Frontal cortex (tissue), 4 donors: ENCODE measurements around the gene ABCC8. TPM values are rescaled to one million over a fixed set of nuclear protein-coding genes. Genes with fewer than 3 reads are reported as not detected.

Source experiments
- DNase-seq, 2 donors: peaks; one replicate each; pipeline ENCODE4 v3.0.0; 2012; ENCODE audit warnings: low spot score in 2 of 2
- FAIRE-seq: peaks from 2 replicates; lab custom pipeline; 2012; peaks lifted over from hg19 to GRCh38; lab: Jason Lieb, UNC
- total RNA-seq: library from RNA; depleted of rRNA; stranded (reverse); fragments of >200 nt; gene quantifications from one replicate; pipeline ENCODE4 v1.2.3, GENCODE V29; 2014
- donor health status: control.
- donor health status: control.
- donor health status: control.

ABCC8 gene
- total RNA-seq, 1 donor from 2014 or later, result 8.6 TPM

DNA sequence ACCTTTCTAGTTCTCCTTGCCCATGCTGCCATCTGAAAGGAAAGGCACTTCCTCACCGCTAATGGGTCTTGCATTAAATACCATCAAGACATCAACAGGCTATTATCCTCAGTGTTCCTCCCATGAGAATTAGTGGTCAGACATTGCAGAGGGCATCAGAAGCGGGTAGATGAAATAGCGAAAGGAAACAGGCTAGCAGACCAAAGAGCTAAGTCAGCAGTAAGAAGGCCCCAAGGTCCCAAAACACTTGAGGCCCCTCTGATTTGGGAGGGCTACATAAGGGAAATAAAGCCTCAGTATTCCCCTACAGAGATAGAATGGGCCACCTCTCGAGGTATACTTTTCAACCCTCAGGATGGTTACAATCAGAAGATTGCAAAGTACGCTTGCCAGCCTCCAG is 101.1 kb downstream of the ABCC8 start:
- DNase-seq (no peak), FAIRE-seq (no peak)

DNA sequence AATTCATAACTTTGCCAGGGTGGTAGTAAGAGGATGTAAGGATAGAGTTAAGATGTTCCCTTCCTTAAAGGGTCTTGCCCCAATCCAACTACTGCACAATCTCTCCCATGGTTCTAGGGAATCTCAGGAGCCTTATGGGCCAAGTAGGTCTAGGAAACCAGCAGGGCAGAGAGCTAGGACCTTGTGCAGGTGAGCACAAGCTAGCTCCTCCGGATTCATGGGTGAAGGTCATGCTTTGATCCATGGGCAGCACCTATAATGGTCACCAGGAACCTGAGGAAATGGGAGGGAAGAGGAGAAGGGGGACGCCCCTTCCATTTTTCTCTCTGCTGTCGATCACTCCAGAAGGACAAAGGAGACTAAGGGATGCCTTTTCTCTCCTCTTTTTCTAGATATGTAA is 105.0 kb downstream of the ABCC8 start:
- FAIRE-seq (no peak), DNase-seq (no peak)

DNA sequence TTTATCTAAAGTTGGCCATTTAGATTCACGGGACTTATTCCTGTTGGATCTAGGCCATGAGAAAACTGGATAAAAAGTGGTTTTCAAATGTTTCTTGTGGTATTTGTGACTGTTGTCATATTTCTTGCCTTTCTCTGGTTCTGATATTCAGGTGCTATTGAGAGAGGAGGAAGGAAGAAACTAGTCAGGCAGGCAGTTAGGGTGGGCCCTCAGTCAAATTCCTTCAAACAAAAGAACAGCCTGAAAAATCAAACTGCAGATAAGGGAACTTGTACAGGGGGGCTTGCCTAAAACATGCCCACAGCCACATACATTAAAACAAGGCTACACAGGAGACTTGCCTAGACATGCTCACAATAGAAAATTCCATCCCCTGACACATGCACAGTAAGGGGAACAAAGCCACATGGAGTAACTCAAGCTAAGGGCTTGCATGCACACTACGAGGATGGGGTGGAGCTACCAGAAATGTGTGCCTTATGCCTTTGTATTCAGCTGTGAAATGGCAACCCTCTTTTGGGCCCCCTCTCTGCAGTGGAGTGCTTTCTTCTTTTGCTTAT is 106.9 kb downstream of the ABCC8 start:
- DNase-seq, result no peak
- no peak for FAIRE-seq

DNA sequence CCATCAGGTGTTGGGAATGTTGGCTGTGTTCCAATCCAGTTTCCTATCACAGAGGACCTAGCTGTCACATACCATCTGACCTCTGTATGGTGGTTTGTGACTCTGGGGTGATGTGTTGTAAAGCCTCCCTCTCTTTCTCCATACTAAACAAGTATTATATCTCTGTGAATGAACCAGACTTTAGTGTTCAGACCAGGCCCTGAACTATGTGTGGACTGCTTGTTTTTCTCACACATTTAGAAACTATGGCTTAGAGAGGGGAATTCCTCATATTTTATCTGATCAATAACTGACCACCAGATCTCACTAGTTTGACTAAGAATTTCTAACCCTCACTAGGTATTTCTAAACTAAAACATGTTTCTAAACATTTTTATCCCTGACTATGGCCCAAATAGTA is 107.6 kb downstream of the ABCC8 start:
- FAIRE-seq, result no peak
- no peak for DNase-seq

DNA sequence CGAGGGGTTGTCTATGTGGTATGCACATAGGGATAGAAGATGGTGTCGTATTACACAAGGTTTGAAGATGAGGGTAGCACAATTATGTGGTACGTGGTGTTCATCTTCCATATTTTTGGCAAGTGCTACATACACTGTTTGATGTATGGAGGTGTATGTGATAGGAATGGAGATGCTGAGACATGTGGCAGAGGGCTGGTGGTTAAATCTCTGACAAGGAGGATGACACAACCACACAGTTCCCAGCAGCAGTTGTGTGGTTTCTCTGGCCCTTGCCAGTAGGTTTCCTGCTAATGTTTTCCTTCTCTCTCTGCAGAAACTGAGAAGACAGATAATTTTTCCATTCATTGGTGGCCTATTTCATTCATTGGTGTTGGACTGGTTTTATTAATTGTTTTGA is 108.1 kb downstream of the ABCC8 start:
- DNase-seq (no peak), FAIRE-seq (no peak)

DNA sequence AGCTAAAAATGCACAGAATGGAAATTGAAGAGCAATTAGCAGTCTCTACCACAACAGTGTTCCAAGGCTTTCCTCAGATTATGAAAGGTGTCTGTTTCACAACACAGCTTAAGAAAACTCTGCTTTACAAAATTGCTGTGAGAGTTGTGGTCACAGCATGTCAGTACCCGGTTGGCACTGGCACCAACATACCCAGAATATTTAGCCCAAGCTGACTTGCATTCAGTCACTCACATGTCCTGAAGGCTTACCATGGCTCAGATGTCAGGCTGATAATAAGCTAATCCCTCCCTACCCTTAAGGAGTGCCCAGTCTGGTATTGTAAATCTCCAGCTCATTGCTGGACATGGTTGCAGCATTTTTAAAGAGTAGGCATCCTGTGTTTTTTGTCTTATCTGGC is 110.2 kb downstream of the ABCC8 start:
- DNase-seq (no peak), FAIRE-seq (no peak)

DNA sequence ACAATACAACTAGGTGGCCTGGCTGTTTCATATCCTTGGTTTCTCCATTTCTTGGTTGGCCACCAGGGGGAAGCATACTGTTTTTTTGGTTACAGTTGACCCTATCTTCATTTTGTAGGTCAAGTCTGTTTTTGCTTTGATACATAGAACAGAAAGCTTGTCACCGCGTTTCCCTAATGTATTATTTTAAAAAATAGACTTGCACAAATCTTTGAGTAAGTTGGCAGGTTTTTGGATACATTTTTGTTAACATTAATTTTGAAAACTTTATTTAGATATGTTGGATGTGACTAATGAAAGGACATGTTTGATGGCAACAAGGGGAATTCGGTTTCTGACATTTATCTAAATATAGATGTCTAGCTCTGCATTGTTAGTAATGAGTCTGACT is 122.0 kb downstream of the ABCC8 start:
- FAIRE-seq (no peak), DNase-seq (peak; percentile 48 to 60)

DNA sequence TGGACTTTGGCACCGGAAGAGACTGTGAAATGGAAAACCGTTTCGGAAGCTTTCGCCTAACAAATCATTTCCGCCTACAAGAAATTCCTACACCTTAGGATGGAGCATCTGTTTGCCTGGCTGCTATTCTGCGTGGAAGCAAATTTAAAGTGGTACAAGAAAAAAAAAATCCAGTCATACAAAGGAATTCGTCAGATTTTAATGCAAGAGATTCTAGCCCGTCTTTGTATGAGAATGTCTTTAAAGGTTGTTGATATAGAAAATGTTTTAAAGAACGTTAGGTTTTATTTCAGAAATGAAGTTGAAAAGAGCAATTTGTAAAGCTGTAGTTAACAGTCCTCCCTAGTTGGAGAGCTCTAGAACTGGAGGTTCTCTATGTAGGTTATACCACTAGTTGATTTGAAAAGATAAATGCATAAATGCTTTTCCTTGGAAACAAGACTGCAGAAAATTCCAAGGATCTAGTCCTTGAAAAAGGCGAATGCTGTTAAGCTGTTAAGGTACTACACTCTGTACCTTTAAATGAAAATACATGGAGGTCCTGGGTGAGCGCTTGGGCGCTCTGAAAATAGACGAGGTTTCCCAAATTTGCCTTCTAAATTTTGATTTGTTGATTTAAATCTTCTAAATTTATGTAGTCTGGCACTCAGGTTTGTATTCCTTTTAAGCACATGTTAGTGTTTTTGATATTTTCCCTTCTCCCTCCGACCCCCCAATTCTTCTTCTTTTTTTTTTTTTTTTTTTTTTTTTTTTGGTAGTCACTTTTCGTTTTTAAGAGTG is 122.6 kb downstream of the ABCC8 start:
- FAIRE-seq, result no peak
- no peak for DNase-seq

DNA sequence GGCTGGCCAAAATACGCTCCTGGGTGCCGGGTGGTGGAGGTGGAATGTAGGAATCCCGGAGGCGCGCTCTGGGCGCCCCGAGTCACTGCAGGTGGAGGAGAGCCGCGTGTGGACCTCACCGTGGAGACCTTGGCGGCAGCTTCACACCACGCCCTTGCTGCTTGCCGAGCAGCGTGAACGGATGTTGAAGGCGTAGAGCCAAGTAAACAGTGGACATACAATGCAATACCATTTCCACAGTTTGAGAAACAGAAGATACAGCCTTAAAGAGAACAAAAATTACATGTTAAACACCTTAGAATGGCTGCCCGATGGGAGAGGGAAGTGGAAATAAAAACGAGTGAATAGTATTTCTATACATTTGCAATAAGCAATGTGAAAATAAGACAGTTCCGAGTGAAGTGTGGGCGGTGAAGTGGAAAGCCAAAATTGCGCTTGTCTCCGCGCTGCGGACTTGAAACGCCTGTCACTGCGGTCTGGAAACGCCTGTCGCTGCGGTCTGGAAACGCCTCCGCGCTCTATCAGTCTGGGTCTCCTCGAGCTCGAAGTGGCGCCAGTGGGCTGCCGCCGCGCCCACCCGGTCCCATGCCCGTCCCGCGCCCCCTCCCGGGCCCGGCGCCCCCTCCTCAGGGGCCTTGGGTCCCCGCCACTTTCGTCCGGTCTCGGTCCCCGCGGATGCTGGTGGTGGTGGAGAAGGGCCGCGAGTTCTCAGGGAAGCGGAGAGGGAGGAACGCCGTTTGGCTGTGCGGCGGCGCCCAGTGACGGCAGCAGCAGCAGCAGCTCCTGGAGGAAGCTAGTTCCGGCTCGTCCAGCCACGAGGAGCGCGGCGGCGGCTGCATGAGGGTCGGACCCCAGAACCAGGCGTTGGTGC is 123.5 kb downstream of the ABCC8 start:
- FAIRE-seq, result no peak

DNA sequence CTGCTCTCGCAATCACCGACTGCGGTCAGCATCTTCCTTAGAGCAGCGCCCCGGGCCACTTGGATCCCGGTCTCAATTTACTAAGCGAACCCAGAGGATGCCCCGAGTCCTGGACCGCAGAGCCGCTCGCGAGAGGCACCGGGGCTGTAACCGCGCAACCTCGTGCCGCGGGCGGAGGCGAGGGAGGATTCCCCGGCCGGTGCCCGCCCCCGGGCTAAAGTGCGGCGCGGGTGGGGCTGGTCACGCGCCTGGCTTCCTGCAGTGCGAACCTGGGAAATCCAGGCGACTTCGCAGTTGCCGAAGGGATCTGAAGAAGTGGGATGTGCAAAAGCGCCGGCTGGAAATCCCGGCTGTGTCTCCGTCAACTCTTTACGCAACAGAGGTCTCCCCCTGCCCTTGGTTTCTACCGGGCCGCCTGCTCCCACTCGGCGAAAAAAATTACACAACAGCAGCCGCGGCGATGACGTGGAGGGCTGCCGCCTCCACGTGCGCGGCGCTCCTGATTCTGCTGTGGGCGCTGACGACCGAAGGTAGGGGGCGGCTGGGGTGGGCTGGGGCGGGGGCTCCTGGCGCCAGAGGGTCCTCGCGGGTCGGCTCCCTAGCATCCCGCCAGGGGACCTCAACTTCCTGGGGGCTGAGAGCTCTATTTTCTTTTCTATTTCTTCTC is 125.0 kb downstream of the ABCC8 start, which contains the start of gene NCR3LG1:
NCR3LG1 (plus strand) TSS at position 291 of the 667 bp plus-strand sequence; CDS start at position 461, 170 bp downstream.
- DNase-seq, result peak; percentile 44 to 66
- FAIRE-seq, result no peak

More for the DNA sequence above, 123.5 kb downstream of the ABCC8 start:
- peak; percentile 32 to 37 for DNase-seq

DNA sequence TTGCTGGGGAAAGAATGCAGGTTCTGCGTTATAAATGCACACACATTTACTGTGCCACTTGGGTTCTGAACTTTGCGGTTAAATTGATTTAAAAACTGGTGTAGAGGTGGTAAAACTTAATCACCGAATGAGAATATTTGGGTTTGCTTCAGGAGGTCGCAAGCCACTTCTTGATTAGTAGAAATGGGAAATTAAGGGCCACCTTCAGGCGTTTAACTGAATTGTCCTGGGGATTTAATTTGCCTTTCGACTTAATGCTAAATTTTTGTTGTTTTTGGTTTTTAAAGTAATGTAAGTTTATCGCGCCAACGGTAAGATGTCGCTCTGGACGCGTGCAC is 125.5 kb downstream of the ABCC8 start:
- DNase-seq (no peak), FAIRE-seq (no peak)

DNA sequence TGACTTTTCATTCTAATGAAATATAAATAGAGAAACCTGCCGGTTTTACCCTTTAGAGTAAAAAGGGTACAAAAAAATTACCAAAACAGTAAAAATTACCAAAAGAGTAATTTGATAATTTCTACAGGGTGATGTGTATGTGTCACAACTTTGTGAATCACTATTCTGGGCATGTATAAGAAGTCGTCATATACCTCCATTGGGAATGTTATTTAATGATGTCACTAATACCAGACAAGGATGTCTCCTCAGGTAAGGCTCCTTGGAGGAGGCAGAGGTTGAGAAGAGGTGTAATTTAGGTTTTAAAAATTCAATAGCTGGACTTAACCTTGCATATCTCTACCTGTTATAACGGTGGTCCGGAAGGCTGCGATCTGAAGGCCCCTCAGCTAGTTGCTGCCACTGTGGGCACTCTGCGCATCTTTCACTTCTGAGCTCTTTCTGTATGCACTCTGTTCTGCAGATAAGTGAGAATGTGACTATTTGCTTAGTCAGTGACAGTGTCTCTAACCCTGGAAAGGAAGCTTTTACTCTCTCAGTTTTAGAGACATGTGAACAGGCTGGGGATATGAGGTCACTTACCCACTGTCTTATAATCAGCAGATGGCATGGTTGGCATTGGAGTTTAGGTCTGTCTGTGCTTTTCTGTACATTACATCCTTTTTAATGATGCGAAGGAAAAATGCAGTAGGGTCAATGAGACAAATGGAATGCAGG is 126.0 kb downstream of the ABCC8 start:
- FAIRE-seq (no peak), DNase-seq (no peak)

DNA sequence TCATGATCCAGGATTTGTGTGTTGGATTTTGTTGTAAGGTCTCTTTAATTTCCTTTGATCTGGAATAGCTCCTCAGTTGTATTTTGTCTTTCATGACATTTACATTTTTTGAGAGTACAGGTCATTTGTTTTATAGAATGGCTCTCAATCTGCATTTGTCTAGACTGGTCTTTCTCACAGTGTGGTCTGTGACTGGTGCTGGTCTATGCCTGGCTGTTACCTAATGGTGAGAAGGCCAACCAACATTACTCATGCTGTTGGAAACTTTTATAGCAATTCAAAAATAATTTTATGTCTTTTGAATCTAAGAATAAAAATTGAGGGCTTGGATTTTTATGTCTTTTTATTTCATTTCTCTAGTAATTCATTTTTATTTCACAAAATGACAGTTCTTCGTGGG is 129.0 kb downstream of the ABCC8 start:
- DNase-seq (no peak), FAIRE-seq (no peak)

DNA sequence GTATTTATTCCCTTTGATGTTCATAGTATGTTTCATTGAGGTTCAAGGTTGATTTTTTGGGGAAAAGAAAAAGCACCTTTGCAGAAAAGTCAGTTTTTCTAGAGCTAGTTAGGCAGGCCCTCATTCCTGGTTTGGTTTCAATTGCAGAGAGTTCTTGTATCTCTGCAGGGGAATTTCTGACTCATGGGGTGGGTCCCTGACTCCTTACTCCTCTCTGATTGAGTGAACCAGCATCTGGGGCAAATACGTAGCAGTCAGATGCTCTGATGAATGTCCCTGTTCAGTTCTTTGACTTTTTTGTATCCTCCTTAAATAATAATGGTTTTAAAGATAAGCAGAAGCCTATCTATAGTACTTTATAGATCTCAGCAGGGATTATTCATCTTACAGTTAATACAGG is 132.7 kb downstream of the ABCC8 start:
- FAIRE-seq, result no peak
- no peak for DNase-seq

DNA sequence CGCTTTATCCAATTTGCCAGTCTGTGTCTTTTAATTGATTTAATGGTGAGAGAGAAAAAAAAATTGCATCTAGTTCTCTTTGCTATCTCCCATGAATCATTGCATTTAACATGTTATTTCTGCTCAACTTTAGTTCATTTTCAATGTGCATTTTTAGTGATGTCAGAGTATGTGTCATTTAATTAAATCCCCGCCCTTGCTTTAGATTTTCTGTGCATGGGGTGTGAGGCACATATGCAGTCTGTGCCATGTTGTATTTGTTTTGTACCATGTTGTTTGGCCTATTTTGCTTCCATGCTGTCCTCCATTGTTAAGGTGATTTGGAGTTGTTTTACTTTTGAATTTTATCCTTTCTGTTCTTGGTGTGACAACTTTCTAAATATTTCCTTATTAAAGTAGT is 133.4 kb downstream of the ABCC8 start:
- FAIRE-seq (no peak), DNase-seq (no peak)

Other genes with a start within 250 kb of the ABCC8 start
- gene NUCB2, start 200.1 kb downstream of the ABCC8 start, total RNA-seq, result 83.6 TPM
- 10.2 TPM for gene NCR3LG1, start 125.0 kb downstream of the ABCC8 start, total RNA-seq
- 11.0 TPM for gene KCNJ11, start 88.2 kb downstream of the ABCC8 start, total RNA-seq
- not detected for gene USH1C, start 67.6 kb upstream of the ABCC8 start, total RNA-seq
- under 0.01 TPM for gene OTOG, start 70.4 kb upstream of the ABCC8 start, total RNA-seq
- not detected for gene MYOD1, start 242.7 kb upstream of the ABCC8 start, total RNA-seq